Progenitor cell of endocrine pancreas (in vitro differentiated cells): ENCODE results near the gene ATXN1. TPM values are rescaled to one million over a fixed set of nuclear protein-coding genes. Genes with fewer than 3 reads are reported as not detected.
"Not testable (repeated sequence)": the region's sequence is repeated elsewhere in the genome, so short reads cannot be mapped to it uniquely, and the experiment has no call there.

Source experiments
- DNase-seq: peaks from one replicate; pipeline ENCODE4 v3.0.0; 2021; ENCODE audit warnings: low spot score; ENCODE audit not compliant: unreplicated experiment
- H3K27ac Mint-ChIP-seq: 2 replicates; pipeline ENCODE4 v1.8.0; 2021; ENCODE audit warnings: mild to moderate bottlenecking, moderate library complexity, mixed read lengths
- H3K27me3 Mint-ChIP-seq: 2 replicates; pipeline ENCODE4 v1.8.0; 2021; ENCODE audit warnings: mixed read lengths
- H3K36me3 Mint-ChIP-seq: 2 replicates; pipeline ENCODE4 v1.8.0; 2022; ENCODE audit warnings: mixed read lengths; ENCODE audit not compliant: insufficient read depth
- H3K4me1 Mint-ChIP-seq: 2 replicates; pipeline ENCODE4 v1.8.0; 2021; ENCODE audit warnings: low read depth, mixed read lengths
- H3K4me3 Mint-ChIP-seq: 2 replicates; pipeline ENCODE4 v1.8.0; 2021; ENCODE audit warnings: low read depth, mild to moderate bottlenecking, moderate library complexity, mixed read lengths
- H3K9me3 Mint-ChIP-seq: 2 replicates; pipeline ENCODE4 v1.8.0; 2021; ENCODE audit warnings: low read depth, mixed read lengths
- total RNA-seq: library from RNA; stranded (reverse); gene quantifications from 2 replicates; pipeline ENCODE4 v1.2.1, GENCODE V29; 2021
- TF ChIP-seq, protein P1 (sequence below): fragments of 200-600 bp; sonication (generic); IDR thresholded peaks from one replicate; pipeline ENCODE4 v1.5.0; 2021; ENCODE audit warnings: antibody characterized with exemption, mild to moderate bottlenecking; ENCODE audit not compliant: unreplicated experiment

Gene ATXN1
- total RNA-seq, 1 donor from 2014 or later, result 35.8 TPM

DNA sequence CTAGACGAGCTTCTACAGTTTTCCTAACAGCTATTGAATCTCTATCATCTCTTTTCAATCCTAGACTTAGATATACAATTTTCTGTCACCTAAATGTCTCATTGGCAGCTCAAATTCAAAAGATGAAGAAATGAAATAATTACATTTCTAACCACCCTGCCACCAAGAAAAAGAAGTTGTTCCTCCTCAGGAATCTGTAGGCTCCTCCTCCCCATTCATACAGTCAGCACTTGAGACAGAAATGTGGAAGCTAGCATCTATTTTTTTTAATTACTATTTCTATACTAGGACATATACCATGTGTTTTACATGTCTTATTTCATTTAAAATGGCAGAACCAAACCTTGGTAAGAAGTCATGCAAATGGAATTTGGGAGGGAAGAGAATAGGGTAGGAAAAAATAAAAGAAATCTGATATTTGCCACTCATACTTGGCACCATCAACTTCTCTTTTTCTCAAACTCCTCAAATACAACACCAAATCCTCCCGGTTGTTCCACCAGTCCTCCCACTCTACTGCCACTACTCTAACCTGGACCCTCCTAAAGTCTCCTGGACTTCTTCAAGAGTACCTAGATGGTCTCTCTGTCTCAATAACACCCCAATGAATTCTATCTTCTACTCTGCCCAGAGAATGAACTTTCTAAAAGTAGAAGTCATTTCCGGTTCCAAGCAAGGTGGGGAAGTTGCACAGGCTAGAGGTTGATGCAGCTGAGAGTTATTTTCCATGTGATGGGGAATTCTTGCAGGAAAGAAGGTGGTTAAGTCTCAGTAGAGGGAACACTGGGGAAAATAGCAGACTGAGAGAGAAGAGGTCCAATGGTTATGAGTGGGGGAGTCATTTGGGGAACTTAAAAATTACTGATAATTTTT is 54.1 kb downstream of the ATXN1 start:
- no peak overlapping the region for H3K27ac Mint-ChIP-seq
- H3K36me3 Mint-ChIP-seq, result peaks cover 5% of the 10 kb centered on the region
- H3K4me3 Mint-ChIP-seq, result no peak overlapping the region
- no peak for DNase-seq
- no peaks in the 10 kb centered on the region for H3K27me3 Mint-ChIP-seq
- peaks cover 6% of the 10 kb centered on the region for H3K9me3 Mint-ChIP-seq
- peaks cover 21% of the 10 kb centered on the region for H3K4me1 Mint-ChIP-seq
- TF ChIP-seq, protein P1, sequence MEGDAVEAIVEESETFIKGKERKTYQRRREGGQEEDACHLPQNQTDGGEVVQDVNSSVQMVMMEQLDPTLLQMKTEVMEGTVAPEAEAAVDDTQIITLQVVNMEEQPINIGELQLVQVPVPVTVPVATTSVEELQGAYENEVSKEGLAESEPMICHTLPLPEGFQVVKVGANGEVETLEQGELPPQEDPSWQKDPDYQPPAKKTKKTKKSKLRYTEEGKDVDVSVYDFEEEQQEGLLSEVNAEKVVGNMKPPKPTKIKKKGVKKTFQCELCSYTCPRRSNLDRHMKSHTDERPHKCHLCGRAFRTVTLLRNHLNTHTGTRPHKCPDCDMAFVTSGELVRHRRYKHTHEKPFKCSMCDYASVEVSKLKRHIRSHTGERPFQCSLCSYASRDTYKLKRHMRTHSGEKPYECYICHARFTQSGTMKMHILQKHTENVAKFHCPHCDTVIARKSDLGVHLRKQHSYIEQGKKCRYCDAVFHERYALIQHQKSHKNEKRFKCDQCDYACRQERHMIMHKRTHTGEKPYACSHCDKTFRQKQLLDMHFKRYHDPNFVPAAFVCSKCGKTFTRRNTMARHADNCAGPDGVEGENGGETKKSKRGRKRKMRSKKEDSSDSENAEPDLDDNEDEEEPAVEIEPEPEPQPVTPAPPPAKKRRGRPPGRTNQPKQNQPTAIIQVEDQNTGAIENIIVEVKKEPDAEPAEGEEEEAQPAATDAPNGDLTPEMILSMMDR, result no peak

DNA sequence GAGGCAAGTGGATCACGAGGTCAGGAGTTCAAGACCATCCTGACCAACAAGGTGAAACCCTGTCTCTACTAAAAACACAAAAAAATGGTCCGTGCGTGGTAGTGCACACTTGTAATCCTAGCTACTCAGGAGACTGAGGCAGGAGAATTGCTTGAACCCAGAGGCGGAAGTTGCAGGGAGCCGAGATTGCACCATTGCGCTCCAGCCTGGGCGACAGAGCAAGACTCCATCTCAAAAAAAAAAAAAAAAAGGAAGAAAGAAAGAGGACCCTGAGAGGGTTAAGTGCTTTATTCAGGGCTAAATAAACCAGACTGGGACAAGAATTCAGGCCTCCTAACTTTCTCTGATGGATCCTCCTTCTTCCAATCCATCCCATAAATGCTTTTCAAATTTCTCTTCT is 54.8 kb downstream of the ATXN1 start:
- H3K4me1 Mint-ChIP-seq, result peaks cover 21% of the 10 kb centered on the region
- not testable (repeated sequence) for H3K9me3 Mint-ChIP-seq, H3K27ac Mint-ChIP-seq, H3K36me3 Mint-ChIP-seq, DNase-seq, H3K27me3 Mint-ChIP-seq, H3K4me3 Mint-ChIP-seq

DNA sequence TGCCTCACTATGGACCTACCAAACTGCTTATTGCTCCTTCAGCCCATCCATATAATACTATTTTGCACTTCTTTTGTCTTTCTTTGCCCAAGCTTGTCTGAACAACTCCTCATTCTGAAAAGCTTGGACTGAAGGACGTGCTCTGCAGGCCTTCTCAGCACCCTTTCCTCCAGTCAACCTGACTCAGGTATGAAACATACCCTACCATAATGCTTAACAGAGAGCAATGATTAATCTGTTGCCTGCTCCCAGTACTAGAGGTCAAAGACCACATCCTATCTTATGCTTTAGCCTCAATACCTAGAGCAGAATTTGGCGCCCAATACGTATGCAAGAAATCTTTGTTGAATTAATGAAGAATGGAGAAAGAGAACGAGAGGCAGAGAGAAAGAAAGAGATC is 55.2 kb downstream of the ATXN1 start:
- H3K4me1 Mint-ChIP-seq, result peaks cover 21% of the 10 kb centered on the region
- peaks cover 8% of the 10 kb centered on the region for H3K36me3 Mint-ChIP-seq
- peaks cover 6% of the 10 kb centered on the region for H3K9me3 Mint-ChIP-seq
- no peak overlapping the region for H3K4me3 Mint-ChIP-seq
- TF ChIP-seq, protein P1, result no peak
- H3K27me3 Mint-ChIP-seq, result no peaks in the 10 kb centered on the region
- no peak for DNase-seq
- peak overlapping the region; percentile 10 for H3K27ac Mint-ChIP-seq

DNA sequence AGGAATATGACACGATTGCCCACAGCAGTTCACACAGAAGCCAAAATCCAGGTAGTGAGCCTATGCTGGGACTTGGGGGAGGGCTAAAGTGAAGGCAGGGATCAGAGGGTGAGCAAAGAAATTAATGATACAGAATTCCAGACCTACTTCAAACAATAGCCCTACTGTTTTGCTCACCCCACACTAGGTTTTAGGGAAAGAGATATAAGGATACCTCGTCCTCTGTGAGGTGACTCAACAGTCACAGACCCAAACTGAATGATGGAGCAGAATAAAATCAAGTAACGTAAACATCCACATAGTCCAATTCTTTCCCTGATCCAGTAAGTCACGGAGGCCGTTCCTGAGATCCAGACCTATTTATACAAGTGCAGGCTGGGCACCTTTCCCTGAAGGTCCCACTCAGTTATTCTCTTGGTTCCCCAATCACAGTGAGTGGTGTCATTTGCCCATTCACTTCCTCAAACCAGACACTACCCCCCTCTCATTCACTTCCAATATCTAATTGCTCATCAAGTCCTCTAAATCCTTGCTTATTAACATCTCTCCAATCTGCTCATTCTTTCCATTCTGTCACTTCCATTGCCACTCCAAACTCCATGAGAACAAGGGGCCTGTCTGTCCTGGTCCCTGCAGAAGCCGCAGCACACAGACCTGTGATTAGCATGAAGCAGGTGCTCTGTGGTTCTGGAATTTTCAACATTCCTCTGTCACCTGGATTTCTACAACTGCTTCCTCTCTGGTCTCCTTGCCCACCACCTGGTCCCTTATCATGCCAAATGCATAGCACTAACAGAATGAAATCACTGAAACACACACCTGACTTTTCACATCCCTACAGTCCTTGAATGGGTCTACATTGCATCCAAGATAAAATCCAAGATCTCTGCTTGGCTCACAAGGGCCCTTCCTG is 55.9 kb downstream of the ATXN1 start:
- peaks cover 23% of the 10 kb centered on the region for H3K4me1 Mint-ChIP-seq
- H3K36me3 Mint-ChIP-seq, result peaks cover 8% of the 10 kb centered on the region
- H3K9me3 Mint-ChIP-seq, result peaks cover 6% of the 10 kb centered on the region
- TF ChIP-seq, protein P1, result no peak
- H3K27me3 Mint-ChIP-seq, result no peaks in the 10 kb centered on the region
- no peak for DNase-seq
- H3K4me3 Mint-ChIP-seq, result no peak overlapping the region
- peak overlapping the region; percentile 10 for H3K27ac Mint-ChIP-seq

DNA sequence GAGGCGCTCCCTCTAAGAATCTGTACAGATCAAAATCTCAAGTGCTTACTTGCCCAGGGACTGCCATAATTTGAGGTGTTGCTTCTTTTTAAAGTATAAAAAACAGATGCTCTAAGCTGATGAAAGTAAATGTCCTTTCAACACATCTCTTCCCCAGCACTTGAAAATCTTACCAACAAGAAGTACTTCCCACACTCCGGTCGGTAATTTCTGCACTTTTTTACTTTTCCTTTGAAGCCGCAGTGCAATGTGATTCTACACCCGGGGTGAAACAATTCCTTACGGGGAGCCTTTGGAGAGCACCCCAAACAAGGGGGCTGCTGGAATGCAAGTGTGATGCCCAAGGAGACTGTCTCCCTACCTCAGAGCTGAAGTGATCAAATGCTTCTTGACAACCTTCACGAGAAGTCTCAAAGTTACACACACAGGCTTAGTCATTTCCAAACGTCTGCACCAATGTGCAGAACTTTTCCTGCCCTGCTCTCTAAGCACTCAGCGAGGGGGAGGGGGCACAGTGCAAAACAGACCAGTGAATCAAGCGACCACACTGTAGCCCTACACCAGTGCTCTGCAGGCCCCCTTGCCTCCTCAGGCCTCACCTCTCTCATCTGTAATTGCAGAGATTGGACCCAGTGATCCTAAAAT is 56.7 kb downstream of the ATXN1 start:
- peak overlapping the region; percentile 26 for H3K27ac Mint-ChIP-seq
- H3K27me3 Mint-ChIP-seq, result no peaks in the 10 kb centered on the region

DNA sequence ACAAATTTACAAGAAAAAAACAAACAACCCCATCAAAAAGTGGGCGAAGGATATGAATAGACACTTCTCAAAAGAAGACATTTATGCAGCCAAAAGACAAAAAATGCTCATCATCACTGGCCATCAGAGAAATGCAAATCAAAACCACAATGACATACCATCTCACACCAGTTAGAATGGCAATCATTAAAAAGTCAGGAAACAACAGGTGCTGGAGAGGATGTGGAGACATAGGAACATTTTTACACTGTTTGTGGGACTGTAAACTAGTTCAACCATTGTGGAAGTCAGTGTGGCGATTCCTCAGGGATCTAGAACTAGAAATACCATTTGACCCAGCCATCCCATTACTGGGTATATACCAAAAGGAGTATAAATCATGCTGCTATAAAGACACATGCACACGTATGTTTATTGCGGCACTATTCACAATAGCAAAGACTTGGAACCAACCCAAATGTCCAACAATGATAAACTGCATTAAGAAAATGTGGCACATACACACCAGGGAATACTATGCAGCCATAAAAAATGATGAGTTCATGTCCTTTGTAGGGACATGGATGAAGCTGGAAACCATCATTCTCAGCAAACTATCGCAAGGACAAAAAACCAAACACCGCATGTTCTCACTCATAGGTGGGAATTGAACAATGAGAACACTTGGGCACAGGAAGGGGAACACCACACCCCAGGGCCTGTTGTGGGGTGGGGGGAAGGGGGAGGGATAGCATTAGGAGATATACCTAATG is 58.5 kb downstream of the ATXN1 start:
- peaks cover 39% of the 10 kb centered on the region for H3K4me1 Mint-ChIP-seq
- not testable (repeated sequence) for H3K36me3 Mint-ChIP-seq, H3K27ac Mint-ChIP-seq, DNase-seq, H3K9me3 Mint-ChIP-seq, H3K4me3 Mint-ChIP-seq, H3K27me3 Mint-ChIP-seq

More for the DNA sequence above, 56.7 kb downstream of the ATXN1 start:
- Mint-ChIP-seq H3K9me3 (peaks cover 6% of the 10 kb centered on the region), H3K4me3 (no peak overlapping the region), H3K36me3 (peaks cover 8% of the 10 kb centered on the region), H3K4me1 (peaks cover 28% of the 10 kb centered on the region)
- TF ChIP-seq, protein P1, result no peak
- DNase-seq, result no peak
